ENCODE measurements around the gene TSHZ1. TPM values are rescaled to one million over a fixed set of nuclear protein-coding genes. Genes with fewer than 3 reads are reported as not detected.

TSHZ1 gene
- total and polyA plus RNA-seq, 2 of the 8 experiments (the other 6 are each of a cell fraction or from before 2014, with no cell fraction given) = 0.03 to 0.32 TPM

DNA sequence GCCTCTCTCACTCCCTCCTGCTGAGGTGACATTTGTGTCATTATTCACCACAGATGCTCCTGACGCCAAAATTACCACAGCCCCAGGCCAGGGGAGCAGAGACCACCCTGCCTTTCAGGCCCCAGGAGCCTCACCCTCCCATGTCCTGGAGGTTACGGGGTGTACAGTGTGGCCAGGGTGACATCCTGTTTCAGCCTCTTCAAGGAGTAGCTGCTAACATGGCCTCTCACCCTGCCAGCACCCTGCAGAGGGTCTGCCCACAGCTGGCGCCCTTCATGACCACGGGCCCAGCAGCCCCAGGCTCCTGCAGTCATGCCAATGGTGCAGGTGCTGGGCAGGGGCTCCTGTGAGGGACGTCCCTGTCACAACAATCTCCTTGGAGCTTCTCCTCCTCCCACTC lies 124.3 kb downstream of the TSHZ1 start:
- H3K4me2 ChIP-seq (ENCODE audit: insufficient read depth in 1 of 2, low read depth in 2 of 2, low read length in 2 of 2) = no peak overlapping the region
- H4K91ac ChIP-seq (replicated peaks; ENCODE audit: insufficient read length, low read length) = no peak overlapping the region
- H2AK5ac ChIP-seq (ENCODE audit: low read depth, low read length) = no peak overlapping the region
- DNase-seq (ENCODE audit: low read depth in 1 of 2, low spot score in 2 of 2) (no peak), FAIRE-seq (no peak)
- H4K20me1 ChIP-seq (replicated peaks in 1 of 2; ENCODE audit: control insufficient read depth in 1 of 2, insufficient read depth in 2 of 2, low read length in 2 of 2) = no peaks in the 10 kb centered on the region
- no peak overlapping the region for H3K9ac ChIP-seq (replicated peaks in 1 of 4; ENCODE audit: extremely low read depth in 1 of 4, low read depth in 3 of 4, low read length in 3 of 4)
- no peaks in the 10 kb centered on the region for H3K79me2 ChIP-seq (ENCODE audit: control insufficient read depth in 1 of 2, insufficient read depth in 2 of 2, low read length in 2 of 2)
- no peaks in the 10 kb centered on the region for H3K23me2 ChIP-seq (ENCODE audit: low read depth, low read length)
- H3K27ac ChIP-seq (ENCODE audit: low read depth, low read length) = no peak overlapping the region
- H2BK12ac ChIP-seq (ENCODE audit: low read depth, low read length) = no peak overlapping the region
- H3K9me3 ChIP-seq (ENCODE audit: insufficient read depth in 2 of 2, low read depth in 1 of 2, low read length in 1 of 2) = no peaks in the 10 kb centered on the region
- no peak overlapping the region for H2BK20ac ChIP-seq (ENCODE audit: low read length)
- H3K36me3 ChIP-seq (ENCODE audit: control insufficient read depth in 2 of 4, insufficient read depth in 4 of 4, low read length in 3 of 4) = no peaks in the 10 kb centered on the region
- no peak for TF ChIP-seq TCF12 (IDR thresholded peaks at IDR 0.05; ENCODE audit: low read depth, low read length)
- TF ChIP-seq JUN (IDR thresholded peaks at IDR 0.05; ENCODE audit: low read depth, low read length) = no peak
- no peak for TF ChIP-seq TEAD4 (IDR thresholded peaks at IDR 0.05; ENCODE audit: low read depth, low read length)
- TF ChIP-seq TBP (IDR thresholded peaks at IDR 0.05; ENCODE audit: low read depth, low read length) = no peak
- no peak for TF ChIP-seq SIRT6 (IDR thresholded peaks at IDR 0.05; ENCODE audit: low read length)
- no peak for TF ChIP-seq CREB1 (IDR thresholded peaks at IDR 0.05)
- no peak overlapping the region for H3K4ac ChIP-seq (replicated peaks; ENCODE audit: insufficient read length, low read depth, low read length)
- no peak overlapping the region for H3K14ac ChIP-seq (ENCODE audit: insufficient read length)
- H3K23ac ChIP-seq (ENCODE audit: insufficient read length) = no peak overlapping the region
- H3K18ac ChIP-seq (ENCODE audit: extremely low read depth, low read length) = no peak overlapping the region
- no peak overlapping the region for H2BK120ac ChIP-seq (replicated peaks; ENCODE audit: low read depth, low read length)
- H3K4me1 ChIP-seq (replicated peaks in 1 of 4; ENCODE audit: control insufficient read depth in 3 of 4, insufficient read depth in 4 of 4, low read length in 3 of 4) = no peaks in the 10 kb centered on the region; a peak in 1 of 7 replicates
- no peak overlapping the region for H2BK5ac ChIP-seq (ENCODE audit: low read depth, low read length)
- H4K5ac ChIP-seq (ENCODE audit: insufficient read length, low read depth, low read length) = no peak overlapping the region
- H2BK15ac ChIP-seq (ENCODE audit: low read length) = no peak overlapping the region
- 0 out of 2 replicates have a peak overlapping the region, but pooled peaks have one; percentile 69 for H4K8ac ChIP-seq (ENCODE audit: extremely low read depth, insufficient read depth, low read length)
- POLR2A ChIA-PET (ENCODE audit: partially characterized antibody) = no interaction called here
- H3K27me3 ChIP-seq (replicated peaks in 1 of 4; ENCODE audit: control insufficient read depth in 3 of 4, extremely low read depth in 1 of 4, insufficient read depth in 3 of 4, low read length in 3 of 4) = no peaks in the 10 kb centered on the region
- 90% methylated on average over 5 of the region's 5 CpGs; no CpG with 5 or more reads in 1 of the 2 experiments for WGBS, 2 experiments (ENCODE audit: extremely low coverage in 1 of 2, insufficient coverage in 1 of 2, insufficient read length in 1 of 2, insufficient replicate concordance in 2 of 2, low coverage in 1 of 2, low lambda C conversion rate in 2 of 2, missing lambda C conversion rate in 1 of 2)
- H2AFZ ChIP-seq (ENCODE audit: low read length) = no peak overlapping the region
- no peaks in the 10 kb centered on the region for H3K79me1 ChIP-seq (ENCODE audit: low read depth, low read length)
- CTCF ChIA-PET (ENCODE audit: partially characterized antibody) = interaction anchor here (1.7 kb wide), 1 partner anchor 8 kb away, joined by 4 read pairs; no protein-coding TSS in a partner anchor
- H3K56ac ChIP-seq (replicated peaks; ENCODE audit: insufficient read length, low read depth, low read length) = no peak overlapping the region
- no peak overlapping the region for H3K4me3 ChIP-seq (ENCODE audit: extremely low read depth in 1 of 4, insufficient read depth in 2 of 4, low read depth in 3 of 4, low read length in 4 of 4)
